KMS-11 (cell line): ENCODE data around the gene CACNA2D2.
"Not testable (repeated sequence)": the region's sequence is repeated elsewhere in the genome, so short reads cannot be mapped to it uniquely, and the experiment has no call there.

ENCODE experiments used
- H2AFZ ChIP-seq: fragments of 200-600 bp; sonication (generic); 2 replicates; pipeline ENCODE4 v1.6.1; 2016; ENCODE audit warnings: antibody characterized with exemption, mixed run types, low read depth
- H3K27ac ChIP-seq: fragments of 200-600 bp; sonication (generic); 2 replicates; pipeline ENCODE4 v1.6.1; 2016; ENCODE audit warnings: mild to moderate bottlenecking, mixed run types
- H3K27me3 ChIP-seq: fragments of 200-600 bp; sonication (generic); 2 replicates; pipeline ENCODE4 v1.6.1; 2017; ENCODE audit warnings: mild to moderate bottlenecking, low read depth, mixed run types, moderate library complexity; ENCODE audit not compliant: insufficient read depth
- H3K36me3 ChIP-seq: fragments of 200-600 bp; sonication (generic); 2 replicates; pipeline ENCODE4 v1.6.1; 2017; ENCODE audit warnings: mild to moderate bottlenecking, mixed run types; ENCODE audit not compliant: insufficient read depth
- H3K4me1 ChIP-seq: fragments of 200-600 bp; sonication (generic); 2 replicates; pipeline ENCODE4 v1.6.1; 2016; ENCODE audit warnings: mild to moderate bottlenecking, low read depth, mixed run types; ENCODE audit not compliant: poor library complexity, severe bottlenecking
- H3K4me2 ChIP-seq: fragments of 200-600 bp; sonication (generic); 2 replicates; pipeline ENCODE4 v1.7.0; 2016; ENCODE audit warnings: mild to moderate bottlenecking, mixed run types
- H3K4me3 ChIP-seq: fragments of 200-600 bp; sonication (generic); IDR thresholded peaks from 2 replicates; pipeline ENCODE4 v1.6.1; 2017; ENCODE audit warnings: low read depth, low read length, mixed read lengths; ENCODE audit not compliant: insufficient read depth
- H3K79me2 ChIP-seq: fragments of 200-600 bp; sonication (generic); 2 replicates; pipeline ENCODE4 v1.6.1; 2016; ENCODE audit warnings: low read depth, mixed run types; ENCODE audit not compliant: insufficient read depth
- H3K9ac ChIP-seq: fragments of 200-600 bp; sonication (generic); 2 replicates; pipeline ENCODE4 v1.6.1; 2016; ENCODE audit warnings: mild to moderate bottlenecking, mixed run types
- H4K20me1 ChIP-seq: fragments of 200-600 bp; sonication (generic); 2 replicates; pipeline ENCODE4 v1.6.1; 2016; ENCODE audit warnings: mild to moderate bottlenecking, mixed run types; ENCODE audit not compliant: insufficient read depth
- CTCF ChIP-seq: fragments of 200-600 bp; sonication (generic); conservative IDR thresholded peaks from 2 replicates; pipeline ENCODE4 v1.6.1; 2017; ENCODE audit warnings: low read depth, mild to moderate bottlenecking, antibody characterized with exemption, low read length, moderate library complexity, mixed read lengths

Gene CACNA2D2

GRCh38 chr3:50518436-50518835 lies 15.0 kb upstream of the CACNA2D2 start:
- Histone ChIP-seq H3K4me2 (no peak overlapping the region), H2AFZ (no peak overlapping the region), H3K27ac (no peak overlapping the region), H4K20me1 (no peaks in the 10 kb centered on the region), H3K4me3 (no peak overlapping the region), H3K79me2 (no peaks in the 10 kb centered on the region), H3K9ac (no peak overlapping the region), H3K27me3 (peaks cover 29% of the 10 kb centered on the region), H3K36me3 (no peaks in the 10 kb centered on the region), H3K4me1 (no peaks in the 10 kb centered on the region)
- no peak for TF ChIP-seq CTCF

GRCh38 chr3:50517721-50518206 lies 14.3 kb upstream of the CACNA2D2 start:
- Histone ChIP-seq H3K27ac (no peak overlapping the region), H3K27me3 (peaks cover 29% of the 10 kb centered on the region), H3K4me1 (no peaks in the 10 kb centered on the region)

GRCh38 chr3:50516440-50516871 lies 13.0 kb upstream of the CACNA2D2 start:
- H2AFZ ChIP-seq, result no peak overlapping the region
- no peaks in the 10 kb centered on the region for H4K20me1 ChIP-seq
- peaks cover 29% of the 10 kb centered on the region for H3K27me3 ChIP-seq
- no peak overlapping the region for H3K4me2 ChIP-seq
- no peaks in the 10 kb centered on the region for H3K36me3 ChIP-seq
- TF ChIP-seq CTCF, result no peak
- H3K4me3 ChIP-seq, result no peak overlapping the region
- no peaks in the 10 kb centered on the region for H3K79me2 ChIP-seq
- no peaks in the 10 kb centered on the region for H3K4me1 ChIP-seq
- no peak overlapping the region for H3K27ac ChIP-seq
- H3K9ac ChIP-seq, result no peak overlapping the region

More at GRCh38 chr3:50517721-50518206, 14.3 kb upstream of the CACNA2D2 start:
- Histone ChIP-seq H2AFZ (no peak overlapping the region), H3K79me2 (no peaks in the 10 kb centered on the region), H3K9ac (no peak overlapping the region), H3K36me3 (no peaks in the 10 kb centered on the region), H3K4me3 (no peak overlapping the region), H4K20me1 (no peaks in the 10 kb centered on the region), H3K4me2 (no peak overlapping the region)
- TF ChIP-seq CTCF, result no peak

GRCh38 chr3:50515565-50516439 lies 12.4 kb upstream of the CACNA2D2 start:
- Histone ChIP-seq H4K20me1 (no peaks in the 10 kb centered on the region), H3K4me2 (no peak overlapping the region), H2AFZ (no peak overlapping the region), H3K9ac (no peak overlapping the region), H3K36me3 (no peaks in the 10 kb centered on the region), H3K4me3 (no peak overlapping the region), H3K27me3 (peaks cover 25% of the 10 kb centered on the region), H3K79me2 (no peaks in the 10 kb centered on the region), H3K4me1 (no peaks in the 10 kb centered on the region), H3K27ac (no peak overlapping the region)
- TF ChIP-seq CTCF, result no peak

GRCh38 chr3:50512908-50513307 lies 9.5 kb upstream of the CACNA2D2 start:
- H3K79me2 ChIP-seq, H4K20me1 ChIP-seq, H3K9ac ChIP-seq, H3K27ac ChIP-seq, H2AFZ ChIP-seq, H3K4me1 ChIP-seq, H3K4me3 ChIP-seq, H3K4me2 ChIP-seq, H3K36me3 ChIP-seq: not testable (repeated sequence)
- H3K27me3 ChIP-seq, result peaks cover 25% of the 10 kb centered on the region
